Thyroid gland (tissue), 4 donors: Measurements from ENCODE around the gene RNF44. TPM values are rescaled to one million over a fixed set of nuclear protein-coding genes. Genes with fewer than 3 reads are reported as not detected.
"Not testable (repeated sequence)": the region's sequence is repeated elsewhere in the genome, so short reads cannot be mapped to it uniquely, and the experiment has no call there.

Experiments
- DNase-seq, 2 donors: peaks; one replicate each; pipeline ENCODE4 v3.0.0-alpha.2; 2019
- H3K27ac ChIP-seq, 3 donors: fragments of 200-600 bp; sonication (generic); 1 replicate in 2 of 3; 2 replicates in 1 of 3; pipeline ENCODE4 v1.5.1; 2016 to 2019; ENCODE audit warnings: mild to moderate bottlenecking in 1 of 3, moderate library complexity in 1 of 3
- H3K27me3 ChIP-seq: fragments of 200-600 bp; sonication (generic); one replicate; pipeline ENCODE4 v1.5.1; 2019
- H3K36me3 ChIP-seq, 2 donors: fragments of 200-600 bp; sonication (generic); one replicate each; pipeline ENCODE4 v1.5.1; 2016 to 2019
- H3K4me1 ChIP-seq, 2 donors: fragments of 200-600 bp; sonication (generic); one replicate each; pipeline ENCODE4 v1.5.1; 2017 to 2019
- H3K4me3 ChIP-seq, 3 donors: fragments of 200-600 bp; sonication (generic); replicated peaks in 1 of 3; 1 replicate in 2 of 3; 2 replicates in 1 of 3; pipeline ENCODE4 v1.5.1; 2016; ENCODE audit warnings: mild to moderate bottlenecking in 1 of 3
- H3K9me3 ChIP-seq: fragments of 200-600 bp; sonication (generic); one replicate; pipeline ENCODE4 v1.5.1; 2017
- CTCF ChIP-seq, 6 experiments: fragments of 200-600 bp in 3 of 6; fragments of 450-650 bp in 3 of 6; sonication (generic) in 3 of 6; IDR thresholded peaks; one replicate each; pipeline ENCODE4 v1.5.1; 2016 to 2019; ENCODE audit warnings: antibody characterized with exemption in 6 of 6, mild to moderate bottlenecking in 2 of 6, inconsistent platforms in 1 of 6, moderate library complexity in 1 of 6
- POLR2A ChIP-seq, 2 donors: fragments of 450-650 bp; IDR thresholded peaks; one replicate each; pipeline ENCODE4 v1.6.1; 2017; ENCODE audit warnings: antibody characterized with exemption in 2 of 2, mild to moderate bottlenecking in 2 of 2, moderate library complexity in 1 of 2
- WGBS, 2 donors: methylation state at CpG; one replicate each; pipeline ENCODE4 v1.1.5; 2017; 5-methylcytosine and 5-hydroxymethylcytosine counted together
- intact Hi-C: fragments of 100-400 bp; cut with DNase I; formaldehyde crosslinking; loops from one replicate; pipeline ENCODE4 v1.15.1; 2023
- total RNA-seq, 4 donors: library from RNA; depleted of rRNA; stranded (reverse); fragments of >200 nt; gene quantifications; one replicate each; pipeline ENCODE4 v1.2.3, GENCODE V29; 2016

The RNF44 gene
- total RNA-seq, 4 donors from 2014 or later: 12.1 to 27.3 (median 22.4) TPM

- WGBS, 2 donors: 74 to 81% methylated on average over 11 of the region's 11 CpGs
- TF ChIP-seq CTCF (IDR thresholded peaks at IDR 0.05) (no peak), POLR2A (IDR thresholded peaks at IDR 0.05) (no peak)
- intact Hi-C loops: no loop called here
- H3K27me3 ChIP-seq: no peaks in the 10 kb centered on the region
- no peaks in the 10 kb centered on the region for H3K4me1 ChIP-seq
- H3K9me3 ChIP-seq: no peaks in the 10 kb centered on the region
- H3K4me3 ChIP-seq: no peak overlapping the region
- H3K36me3 ChIP-seq: no peaks in the 10 kb centered on the region
- no peak for DNase-seq
- H3K27ac ChIP-seq: no peak overlapping the region
Measured at GRCh38 chr5:176552332-176552869, 15.2 kb upstream of the RNF44 start.

- intact Hi-C loops, H3K4me3 ChIP-seq, H3K36me3 ChIP-seq, DNase-seq, H3K9me3 ChIP-seq, H3K27ac ChIP-seq, H3K4me1 ChIP-seq, H3K27me3 ChIP-seq: not testable (repeated sequence)
- 83 to 88% methylated on average over 11 of the region's 11 CpGs for WGBS, 2 donors
Measured at GRCh38 chr5:176550937-176551336, 13.7 kb upstream of the RNF44 start.

GRCh38 chr5:176550275-176550831, 13.2 kb upstream of the RNF44 start:
- H3K4me1 ChIP-seq: no peaks in the 10 kb centered on the region
- DNase-seq: no peak
- H3K4me3 ChIP-seq: no peak overlapping the region
- no peaks in the 10 kb centered on the region for H3K27me3 ChIP-seq
- no peaks in the 10 kb centered on the region for H3K9me3 ChIP-seq
- no peak overlapping the region for H3K27ac ChIP-seq
- H3K36me3 ChIP-seq: no peaks in the 10 kb centered on the region
- intact Hi-C loops: no loop called here
- TF ChIP-seq POLR2A (IDR thresholded peaks at IDR 0.05) (no peak), CTCF (IDR thresholded peaks at IDR 0.05) (no peak)
- WGBS, 2 donors: 67 to 85% methylated on average over 13 to 14 of the region's 16 CpGs

- no peaks in the 10 kb centered on the region for H3K27me3 ChIP-seq
- TF ChIP-seq POLR2A (IDR thresholded peaks at IDR 0.05) (no peak), CTCF (IDR thresholded peaks at IDR 0.05) (no peak)
- no peak overlapping the region for H3K27ac ChIP-seq
- no peaks in the 10 kb centered on the region for H3K9me3 ChIP-seq
- H3K4me1 ChIP-seq: no peaks in the 10 kb centered on the region
- DNase-seq: no peak
- H3K36me3 ChIP-seq: no peaks in the 10 kb centered on the region
- H3K4me3 ChIP-seq: no peak overlapping the region
- 83 to 84% methylated on average over 6 to 7 of the region's 7 CpGs for WGBS, 2 donors
- intact Hi-C loops: loop anchor here (10.0 kb wide), 1 partner anchor 105 kb away; the partner anchor contains the start of gene FAF2
Measured at GRCh38 chr5:176549871-176550270, 12.7 kb upstream of the RNF44 start.

- no peaks in the 10 kb centered on the region for H3K27me3 ChIP-seq
- H3K27ac ChIP-seq: no peak within 1 kb of the TSS
- intact Hi-C loops: loop anchor here (10.0 kb wide), 1 partner anchor 104 kb away; the partner anchor contains the start of gene FAF2
- 79 to 81% methylated on average over 13 to 15 of the region's 18 CpGs for WGBS, 2 donors
- no peak within 1 kb of the TSS for H3K4me3 ChIP-seq
- no peaks in the 10 kb centered on the region for H3K9me3 ChIP-seq
- no peak for DNase-seq
- H3K4me1 ChIP-seq: peaks cover 2 to 7% of the 10 kb centered on the region in 2 donors
- no peaks in the 10 kb centered on the region for H3K36me3 ChIP-seq
- no peak for TF ChIP-seq CTCF (IDR thresholded peaks at IDR 0.05)
- TF ChIP-seq POLR2A (IDR thresholded peaks at IDR 0.05): no peak
Measured at GRCh38 chr5:176548967-176549444, 11.8 kb upstream of the RNF44 start, which contains the start of gene CDHR2. Gene CDHR2, plus strand, starts transcription at chr5:176549342. Its CDS starts 16,011 bp downstream, at chr5:176565353.
